Measurements from ENCODE around the gene DENND1A. TPM values are rescaled to one million over a fixed set of nuclear protein-coding genes. Genes with fewer than 3 reads are reported as not detected.

DENND1A gene
- total RNA-seq, 1 donor from 2014 or later, result 48.1 TPM

- Mint-ChIP-seq H3K4me3 (no peak overlapping the region), H3K27me3 (ENCODE audit: insufficient read depth, low read depth) (peaks cover 11% of the 10 kb centered on the region), H3K27ac (no peak overlapping the region), H3K4me1 (peaks cover 6% of the 10 kb centered on the region), H3K9me3 (no peaks in the 10 kb centered on the region), H3K36me3 (no peaks in the 10 kb centered on the region)
- Histone ChIP-seq H4K20me1 (ENCODE audit: low read depth) (no peaks in the 10 kb centered on the region), H3K4me1 (no peaks in the 10 kb centered on the region), H3K4me3 (no peak overlapping the region), H3K9ac (no peak overlapping the region), H3K36me3 (no peaks in the 10 kb centered on the region), H3K9me3 (ENCODE audit: low read depth) (no peaks in the 10 kb centered on the region), H3K27ac (no peak overlapping the region), H3K27me3 (no peaks in the 10 kb centered on the region), H3K79me2 (ENCODE audit: low read depth) (no peaks in the 10 kb centered on the region), H2AFZ (replicated peaks) (no peak overlapping the region), H3K4me2 (no peak overlapping the region), H3F3A (ENCODE audit: low read depth) (peaks cover 29% of the 10 kb centered on the region)
- DNase-seq (ENCODE audit: low spot score), result no peak
- TF ChIP-seq EZH2phosphoT487 (IDR thresholded peaks at IDR 0.05) (no peak), CTCF (IDR thresholded peaks at IDR 0.05) (no peak), EZH2 (IDR thresholded peaks at IDR 0.05) (no peak)
Measured at GRCh38 chr9:123348317-123348992, 581.5 kb downstream of the DENND1A start.

- H3K4me3 Mint-ChIP-seq, result no peak overlapping the region
- peaks cover 6% of the 10 kb centered on the region for H3K4me1 Mint-ChIP-seq
- H3K27ac Mint-ChIP-seq, result no peak overlapping the region
- TF ChIP-seq EZH2phosphoT487 (IDR thresholded peaks at IDR 0.05) (no peak), EZH2 (IDR thresholded peaks at IDR 0.05) (no peak), CTCF (IDR thresholded peaks at IDR 0.05) (no peak)
- H3K9me3 Mint-ChIP-seq, result no peaks in the 10 kb centered on the region
- Histone ChIP-seq H3F3A (ENCODE audit: low read depth) (peaks cover 29% of the 10 kb centered on the region), H3K9ac (no peak overlapping the region), H3K79me2 (ENCODE audit: low read depth) (no peaks in the 10 kb centered on the region), H4K20me1 (ENCODE audit: low read depth) (no peaks in the 10 kb centered on the region), H3K27me3 (no peaks in the 10 kb centered on the region), H3K4me2 (no peak overlapping the region), H3K9me3 (ENCODE audit: low read depth) (no peaks in the 10 kb centered on the region), H2AFZ (replicated peaks) (no peak overlapping the region), H3K27ac (no peak overlapping the region), H3K4me3 (no peak overlapping the region), H3K4me1 (no peaks in the 10 kb centered on the region), H3K36me3 (no peaks in the 10 kb centered on the region)
- H3K27me3 Mint-ChIP-seq (ENCODE audit: insufficient read depth, low read depth), result peaks cover 4% of the 10 kb centered on the region
- no peak for DNase-seq (ENCODE audit: low spot score)
- H3K36me3 Mint-ChIP-seq, result no peaks in the 10 kb centered on the region
Measured at GRCh38 chr9:123347289-123348060, 582.5 kb downstream of the DENND1A start.

GRCh38 chr9:123346826-123347225 is 583.1 kb downstream of the DENND1A start:
- Mint-ChIP-seq H3K4me3 (no peak overlapping the region), H3K27me3 (ENCODE audit: insufficient read depth, low read depth) (peaks cover 2% of the 10 kb centered on the region), H3K4me1 (peaks cover 11% of the 10 kb centered on the region), H3K27ac (no peak overlapping the region), H3K9me3 (no peaks in the 10 kb centered on the region), H3K36me3 (no peaks in the 10 kb centered on the region)
- no peak for TF ChIP-seq EZH2phosphoT487 (IDR thresholded peaks at IDR 0.05)
- TF ChIP-seq CTCF (IDR thresholded peaks at IDR 0.05), result no peak
- no peaks in the 10 kb centered on the region for H3K79me2 ChIP-seq (ENCODE audit: low read depth)
- H3K4me1 ChIP-seq, result no peaks in the 10 kb centered on the region
- no peaks in the 10 kb centered on the region for H3K27me3 ChIP-seq
- peaks cover 29% of the 10 kb centered on the region for H3F3A ChIP-seq (ENCODE audit: low read depth)
- no peaks in the 10 kb centered on the region for H3K36me3 ChIP-seq
- H2AFZ ChIP-seq (replicated peaks), result no peak overlapping the region
- H3K9me3 ChIP-seq (ENCODE audit: low read depth), result no peaks in the 10 kb centered on the region
- H3K27ac ChIP-seq, result no peak overlapping the region
- DNase-seq (ENCODE audit: low spot score), result no peak
- no peak overlapping the region for H3K4me2 ChIP-seq
- no peak overlapping the region for H3K9ac ChIP-seq
- H3K4me3 ChIP-seq, result no peak overlapping the region
- H4K20me1 ChIP-seq (ENCODE audit: low read depth), result no peaks in the 10 kb centered on the region
